ENCODE results near the gene TMC5. TPM values are rescaled to one million over a fixed set of nuclear protein-coding genes. Genes with fewer than 3 reads are reported as not detected.

The TMC5 gene
- total and polyA plus RNA-seq, 2 of the 8 experiments (the other 6 are each of a cell fraction or from before 2014, with no cell fraction given): 1.6 to 1.8 TPM

DNA sequence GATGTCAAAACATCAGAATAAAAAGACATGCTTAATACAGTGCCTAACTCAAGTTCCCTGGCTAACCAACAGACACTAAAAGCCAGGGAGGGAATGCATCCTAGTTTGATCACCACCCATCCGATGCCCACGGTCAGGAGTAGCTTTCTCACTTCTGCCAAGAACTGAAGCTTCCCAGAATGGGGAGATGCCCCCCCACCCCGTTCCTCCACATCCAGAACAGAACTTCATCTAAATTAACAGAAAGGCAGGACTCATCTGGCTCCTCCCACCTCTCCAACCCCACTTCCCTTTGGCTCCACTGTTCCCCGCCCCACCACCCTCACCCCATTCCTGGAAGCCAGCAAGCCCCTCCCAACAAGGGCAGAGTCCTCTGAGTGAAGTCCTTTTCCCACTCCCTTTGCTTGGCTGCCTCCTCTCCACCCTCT, 70.5 kb downstream of the TMC5 start:
- Histone ChIP-seq H3K18ac (ENCODE audit: extremely low read depth, low read length) (no peak overlapping the region; the same call in 1 of the 2 replicates), H4K8ac (ENCODE audit: extremely low read depth, insufficient read depth, low read length) (no peak overlapping the region), H2BK20ac (ENCODE audit: low read length) (peak overlapping the region; percentile 29), H3K23ac (ENCODE audit: insufficient read length) (no peak overlapping the region), H3K4me1 (replicated peaks in 1 of 4; ENCODE audit: control insufficient read depth in 3 of 4, insufficient read depth in 4 of 4, low read length in 3 of 4) (peaks cover 2 to 13% (median 7%) of the 10 kb centered on the region in 4 experiments; a peak in 4 of 7 replicates), H3K4me3 (ENCODE audit: extremely low read depth in 1 of 4, insufficient read depth in 2 of 4, low read depth in 3 of 4, low read length in 4 of 4) (peak overlapping the region in 1 of 4 experiments; percentile 25; a peak in 1 of 8 replicates), H4K20me1 (replicated peaks in 1 of 2; ENCODE audit: control insufficient read depth in 1 of 2, insufficient read depth in 2 of 2, low read length in 2 of 2) (no peaks in the 10 kb centered on the region), H2BK12ac (ENCODE audit: low read depth, low read length) (peak overlapping the region; percentile 87; the same call in 1 of the 2 replicates), H3K4me2 (ENCODE audit: insufficient read depth in 1 of 2, low read depth in 2 of 2, low read length in 2 of 2) (peak overlapping the region; percentile 44 to 52), H2BK15ac (ENCODE audit: low read length) (0 out of 2 replicates have a peak overlapping the region, but pooled peaks have one; percentile 47), H4K5ac (ENCODE audit: insufficient read length, low read depth, low read length) (no peak overlapping the region), H2BK5ac (ENCODE audit: low read depth, low read length) (peak overlapping the region; percentile 83), H3K79me1 (ENCODE audit: low read depth, low read length) (no peaks in the 10 kb centered on the region), H3K9ac (replicated peaks in 1 of 4; ENCODE audit: extremely low read depth in 1 of 4, low read depth in 3 of 4, low read length in 3 of 4) (no peak overlapping the region), H3K9me3 (ENCODE audit: insufficient read depth in 2 of 2, low read depth in 1 of 2, low read length in 1 of 2) (peaks cover 0 to 9% of the 10 kb centered on the region in 2 experiments; a peak in 2 of 4 replicates), H3K23me2 (ENCODE audit: low read depth, low read length) (no peaks in the 10 kb centered on the region; the same call in 1 of the 2 replicates), H3K36me3 (ENCODE audit: control insufficient read depth in 2 of 4, insufficient read depth in 4 of 4, low read length in 3 of 4) (no peaks in the 10 kb centered on the region), H3K27me3 (replicated peaks in 1 of 4; ENCODE audit: control insufficient read depth in 3 of 4, extremely low read depth in 1 of 4, insufficient read depth in 3 of 4, low read length in 3 of 4) (no peaks in the 10 kb centered on the region), H3K4ac (replicated peaks; ENCODE audit: insufficient read length, low read depth, low read length) (no peak overlapping the region), H3K56ac (replicated peaks; ENCODE audit: insufficient read length, low read depth, low read length) (no peak overlapping the region), H3K27ac (ENCODE audit: low read depth, low read length) (peak overlapping the region; percentile 46; the same call in 1 of the 2 replicates), H4K91ac (replicated peaks; ENCODE audit: insufficient read length, low read length) (no peak overlapping the region), H2AFZ (ENCODE audit: low read length) (peak overlapping the region; percentile 63; the same call in 1 of the 2 replicates), H3K79me2 (ENCODE audit: control insufficient read depth in 1 of 2, insufficient read depth in 2 of 2, low read length in 2 of 2) (no peaks in the 10 kb centered on the region), H2BK120ac (replicated peaks; ENCODE audit: low read depth, low read length) (no peak overlapping the region), H2AK5ac (ENCODE audit: low read depth, low read length) (no peak overlapping the region), H3K14ac (ENCODE audit: insufficient read length) (no peak overlapping the region)
- CTCF ChIA-PET (ENCODE audit: partially characterized antibody): interaction anchor here (0.6 to 1.7 kb wide), 7 partner anchors 14 to 726 kb away, joined by 3 to 7 read pairs (median 4); no protein-coding TSS in a partner anchor
- peak in 1 of 2 experiments; percentile 66 for DNase-seq (ENCODE audit: low read depth in 1 of 2, low spot score in 2 of 2)
- POLR2A ChIA-PET (ENCODE audit: partially characterized antibody): interaction anchor here (2.2 kb wide), 1 partner anchor 67 kb away, joined by 7 read pairs; the partner anchor contains the start of gene VPS35L
- FAIRE-seq: no peak
- WGBS, 2 experiments (ENCODE audit: extremely low coverage in 1 of 2, insufficient coverage in 1 of 2, insufficient read length in 1 of 2, insufficient replicate concordance in 2 of 2, low coverage in 1 of 2, low lambda C conversion rate in 2 of 2, missing lambda C conversion rate in 1 of 2): 62% methylated on average over 4 of the region's 4 CpGs; no CpG with 5 or more reads in 1 of the 2 experiments
- TF ChIP-seq KDM4A (IDR thresholded peaks at IDR 0.05; ENCODE audit: low read depth, low read length, severe bottlenecking) (no peak), ASH2L (IDR thresholded peaks at IDR 0.05; ENCODE audit: low read length) (peak; percentile 45), KDM1A (IDR thresholded peaks at IDR 0.05; ENCODE audit: borderline replicate concordance, low read length) (no peak)
